NCI-H2196 treated with DMSO at 0.1 percent for 48 hours (cell line): ENCODE results near the gene SPECC1L.

ENCODE experiments used
- DNase-seq: peaks from one replicate; lab custom pipeline; 2025; ENCODE audit not compliant: unreplicated experiment; lab: John Stamatoyannopoulos, UW

The SPECC1L gene

DNA sequence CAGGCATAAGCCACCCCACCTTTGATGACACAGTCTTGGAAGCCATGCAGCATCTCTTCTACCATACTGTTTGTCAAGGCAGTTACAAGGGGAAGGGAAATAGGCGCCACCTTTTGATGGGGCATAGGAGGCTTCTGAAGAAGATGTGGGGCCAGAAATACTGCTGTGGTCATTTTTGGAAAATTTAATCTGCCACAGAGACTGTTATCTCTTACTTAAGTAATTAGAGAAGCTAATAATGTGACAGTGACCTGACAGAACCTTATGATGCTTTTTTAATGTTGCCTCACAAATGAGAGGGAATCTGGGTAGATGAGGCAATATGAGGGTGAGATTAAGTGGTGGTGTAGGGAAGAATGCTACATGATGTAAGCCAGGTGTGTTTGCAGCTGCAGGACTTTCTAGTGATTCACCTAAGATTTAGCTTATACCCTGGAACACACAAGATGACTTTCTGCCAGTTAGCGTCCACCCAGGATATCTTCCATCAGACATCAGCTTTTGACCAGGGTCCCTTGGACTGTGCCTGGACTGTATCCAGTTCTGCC is 122.5 kb downstream of the SPECC1L start:
- DNase-seq, result no peak

DNA sequence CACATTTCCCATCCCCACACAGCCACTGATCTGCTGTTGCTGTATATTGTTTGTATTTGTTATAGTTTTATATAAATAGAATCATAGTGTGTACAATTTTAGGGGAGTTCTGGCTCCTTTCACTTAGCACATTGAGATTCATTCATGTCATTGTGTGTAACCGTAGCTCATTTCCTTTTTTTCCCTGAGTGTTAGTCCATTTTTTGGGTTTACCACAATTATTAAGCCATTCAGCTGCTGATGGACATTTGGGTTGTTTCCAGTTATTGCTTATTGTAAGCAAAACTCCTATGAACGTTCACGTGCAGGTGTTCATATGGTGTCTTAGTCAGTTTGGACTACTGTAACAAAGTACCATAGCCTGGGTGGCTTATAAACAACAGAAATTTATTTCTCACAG is 123.2 kb downstream of the SPECC1L start:
- DNase-seq, result no peak

- no peak for DNase-seq
These were observed 123.6 kb downstream of the SPECC1L start for GRCh38 chr22:24394254-24394653.

DNA sequence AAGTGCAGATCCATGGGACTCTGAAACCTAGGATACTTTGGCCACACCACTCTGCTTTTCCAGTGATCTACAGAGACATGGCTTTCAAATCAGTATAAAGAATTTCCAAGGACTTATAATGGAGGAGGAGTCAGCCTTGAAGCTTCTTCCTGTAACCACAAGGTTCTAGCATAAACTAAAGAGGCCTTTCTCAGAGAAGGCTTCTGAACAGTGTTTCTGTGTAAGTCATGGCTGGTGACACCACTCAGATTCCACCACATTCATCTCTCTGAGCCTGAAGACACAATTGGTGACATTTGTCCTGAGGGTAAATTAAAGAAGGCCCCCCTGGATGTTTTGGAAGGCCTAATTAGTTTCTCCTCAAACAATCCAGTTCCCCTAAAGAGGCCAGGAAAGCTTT is 127.8 kb downstream of the SPECC1L start:
- DNase-seq, result no peak

GRCh38 chr22:24400034-24400725 is 129.5 kb downstream of the SPECC1L start:
- no peak for DNase-seq

DNA sequence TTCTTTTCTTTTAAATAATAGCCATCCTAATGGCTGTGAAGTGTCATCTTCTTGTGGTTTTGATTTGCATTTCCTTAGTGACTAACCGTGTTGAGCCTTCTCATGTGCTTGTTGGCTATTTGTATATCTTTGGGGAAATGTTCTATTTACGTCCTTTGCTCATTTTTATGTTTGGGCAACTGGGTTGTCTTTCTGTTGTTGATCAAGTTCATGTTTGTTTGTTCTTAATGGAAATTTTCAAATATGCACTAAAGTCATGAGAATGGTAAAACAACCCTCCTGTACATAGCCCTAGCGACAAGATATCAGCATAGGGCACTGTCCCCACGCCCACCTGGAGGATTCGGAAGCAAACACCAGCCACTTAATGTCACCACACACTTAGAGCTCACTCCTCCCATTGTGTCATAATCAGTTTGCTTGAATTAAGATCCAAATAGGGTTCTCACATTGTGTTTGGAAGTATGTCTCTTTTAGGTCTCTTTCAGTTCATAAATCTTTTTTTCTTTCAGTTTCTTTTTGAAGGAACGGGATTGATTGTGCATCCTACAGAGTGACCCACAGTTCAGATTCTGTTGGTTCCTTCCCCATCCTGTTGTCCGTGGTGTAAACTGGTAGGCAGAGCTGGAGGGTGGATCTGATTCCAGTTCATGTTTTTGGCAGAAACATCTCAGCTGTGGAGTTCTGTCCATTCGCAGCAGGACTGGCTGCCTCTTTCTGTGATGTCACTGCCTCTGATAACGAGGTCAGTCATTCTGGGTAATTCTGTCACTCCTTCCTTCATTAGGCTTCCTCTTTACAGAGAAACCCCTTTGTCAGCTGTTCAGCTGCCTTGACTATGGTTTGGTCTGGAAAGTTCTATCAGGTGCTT is 130.3 kb downstream of the SPECC1L start:
- no peak for DNase-seq

DNA sequence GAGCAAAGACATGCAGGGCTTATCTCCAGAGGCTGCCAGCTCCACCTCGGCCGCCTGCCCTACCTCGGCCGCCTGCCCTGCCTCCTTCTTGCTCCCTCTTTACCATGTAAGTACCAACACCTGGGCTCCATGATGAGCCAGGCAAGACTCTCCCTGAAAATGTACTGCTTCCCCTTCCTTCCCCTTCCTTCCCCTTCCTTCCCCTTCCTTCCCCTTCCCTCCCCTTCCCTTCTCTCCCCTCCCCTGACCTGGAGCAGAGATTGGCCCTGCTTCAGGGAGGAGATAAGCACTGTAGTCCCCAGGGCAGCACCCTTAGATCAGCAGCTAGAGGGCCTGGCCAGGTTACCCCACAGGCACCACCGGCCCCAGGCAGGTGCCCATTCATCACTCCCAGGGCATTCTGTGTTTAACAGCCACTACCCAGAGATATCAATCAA is 131.3 kb downstream of the SPECC1L start:
- DNase-seq, result no peak

DNA sequence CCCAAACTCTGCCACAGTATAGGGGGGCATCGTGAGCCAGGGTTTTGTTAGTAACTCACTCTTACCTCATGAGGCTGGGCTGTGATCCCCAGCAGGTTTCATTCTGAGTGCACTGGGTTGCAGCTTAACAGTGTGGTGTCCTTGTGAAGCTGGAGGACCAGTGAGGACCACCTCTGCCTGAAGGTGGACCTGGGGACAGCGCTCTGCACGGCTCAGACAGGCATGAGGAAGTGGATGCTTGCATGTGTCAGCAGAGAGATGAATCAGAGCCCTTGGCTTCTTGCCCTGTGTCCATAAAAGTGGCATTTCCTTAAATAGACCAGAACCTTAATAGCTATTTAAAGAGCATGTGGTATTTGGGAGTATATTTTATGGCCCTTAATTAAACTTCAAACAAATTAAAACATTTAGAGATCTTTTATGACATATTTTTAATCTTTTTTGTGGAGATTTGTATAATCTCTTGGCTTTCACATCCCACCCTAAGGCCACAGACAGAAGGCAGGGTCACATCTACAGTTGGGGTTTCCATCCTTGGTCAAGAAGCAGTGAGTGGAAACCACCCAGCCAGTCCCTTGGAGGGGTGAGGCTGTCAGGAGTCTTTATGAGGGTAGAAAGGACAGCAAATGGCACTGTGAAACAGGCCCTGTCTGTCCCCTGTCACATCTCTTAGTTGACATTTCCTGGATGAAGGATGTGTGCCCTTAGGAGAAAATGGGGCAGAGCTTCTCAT is 132.0 kb downstream of the SPECC1L start:
- DNase-seq, result no peak

GRCh38 chr22:24403346-24403745 is 132.7 kb downstream of the SPECC1L start:
- DNase-seq, result no peak

DNA sequence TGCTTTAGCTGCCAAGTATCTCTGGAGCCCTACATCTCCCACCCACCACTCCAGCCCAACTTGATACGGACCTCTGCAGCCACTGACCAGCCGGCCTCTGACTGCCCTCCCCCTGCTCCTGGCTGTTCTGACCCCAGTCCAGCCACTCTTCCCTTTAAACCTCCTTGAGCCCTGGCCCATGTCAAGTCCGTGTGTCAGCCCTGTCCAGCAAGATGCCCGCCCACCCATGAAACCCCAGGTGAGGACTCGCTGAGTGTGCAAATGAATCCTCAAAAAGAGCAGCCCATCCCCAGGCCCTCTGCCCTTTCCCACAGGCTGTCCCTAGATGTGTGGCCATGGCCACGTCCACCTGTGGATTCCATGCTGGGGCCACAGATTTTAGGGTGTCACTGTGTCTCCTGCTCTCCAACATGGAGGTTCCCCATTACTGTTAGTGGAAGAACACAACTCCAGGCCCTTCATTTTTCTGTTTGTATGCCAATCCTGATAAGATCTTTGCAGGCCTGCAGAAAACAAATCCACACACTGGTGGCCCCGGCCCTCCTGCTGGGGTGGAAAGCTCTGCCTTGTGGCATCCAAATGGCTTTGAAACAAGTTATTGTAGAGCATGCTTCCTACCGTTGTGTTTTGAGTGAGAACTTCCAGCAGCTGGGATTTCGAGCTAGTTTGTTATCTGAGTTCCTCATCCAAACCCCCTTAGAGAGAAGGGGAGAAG is 134.1 kb downstream of the SPECC1L start:
- no peak for DNase-seq

DNA sequence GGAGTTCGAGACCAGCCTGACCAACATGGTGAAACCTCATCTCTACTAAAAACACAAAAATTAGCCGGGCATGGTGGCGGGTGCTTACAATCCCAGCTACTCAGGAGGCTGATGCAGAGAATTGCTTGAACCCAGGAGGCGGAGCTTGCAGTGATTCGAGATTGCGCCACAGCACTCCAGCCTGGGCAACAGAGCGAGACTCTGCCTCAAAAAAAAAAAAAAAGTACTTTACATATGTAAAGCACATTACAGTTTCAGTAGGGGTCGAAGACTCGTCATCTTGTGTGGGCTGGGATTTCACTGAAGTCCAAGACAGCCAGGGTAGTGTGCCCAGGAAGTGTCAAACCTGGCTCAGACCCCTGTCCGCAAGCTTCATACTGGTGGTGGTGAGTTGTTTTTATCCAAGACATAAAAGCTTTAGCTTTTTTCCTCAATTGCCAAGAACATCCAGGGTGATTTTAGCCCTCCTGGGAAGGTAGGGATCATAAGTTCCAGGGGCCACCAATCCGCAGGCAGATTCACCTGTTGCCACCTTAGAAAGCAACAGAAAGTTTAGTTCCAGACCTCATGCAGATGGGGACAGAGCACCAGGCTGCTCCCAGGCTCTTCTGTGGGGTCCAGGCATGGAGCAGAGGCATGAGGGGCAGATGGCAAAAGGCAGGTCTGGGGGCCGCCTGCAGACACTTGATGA is 135.1 kb downstream of the SPECC1L start:
- no peak for DNase-seq

GRCh38 chr22:24406322-24407277 is 136.0 kb downstream of the SPECC1L start:
- no peak for DNase-seq

- no peak for DNase-seq
These were observed 136.6 kb downstream of the SPECC1L start for GRCh38 chr22:24407278-24407665.

DNA sequence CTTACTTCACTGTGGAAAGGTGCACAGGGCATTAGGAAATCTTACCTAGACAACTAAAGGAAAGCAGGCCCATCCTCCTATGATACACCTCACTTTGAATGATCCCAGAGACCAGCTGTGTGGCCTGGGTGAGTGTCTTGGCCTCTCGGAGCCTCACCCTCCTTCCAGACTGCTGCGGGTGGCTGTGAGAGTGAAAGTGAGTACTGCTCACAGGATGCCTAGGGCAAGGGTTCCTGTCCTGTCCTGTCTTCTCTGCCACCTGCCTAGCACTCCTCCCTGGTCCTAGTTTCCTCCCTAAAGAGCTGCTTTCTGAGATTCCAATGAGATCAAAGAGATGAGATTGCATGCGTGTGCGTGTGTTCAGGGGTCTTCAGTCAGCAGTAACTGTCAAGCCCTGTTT is 137.3 kb downstream of the SPECC1L start:
- DNase-seq, result no peak

DNA sequence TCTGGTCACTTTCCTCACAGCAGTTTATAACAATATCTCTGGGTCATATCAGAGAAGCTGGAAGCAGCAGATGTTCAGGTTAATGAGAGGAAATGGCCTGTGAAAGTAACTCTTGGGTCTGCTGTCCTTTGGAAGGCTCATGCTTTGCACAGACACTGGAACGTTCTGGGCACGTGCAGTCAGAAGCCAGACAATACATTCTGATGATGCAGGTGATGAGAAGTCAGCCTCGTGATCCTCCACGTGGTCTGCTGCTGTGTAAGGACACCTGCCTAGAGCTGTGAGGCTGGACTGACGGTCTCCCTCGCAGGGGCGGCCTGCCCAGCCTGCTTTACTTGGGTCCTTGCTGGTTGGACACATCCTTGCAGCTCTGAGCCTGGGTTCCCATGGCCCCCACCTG is 138.0 kb downstream of the SPECC1L start:
- peak; percentile 43 for DNase-seq

DNA sequence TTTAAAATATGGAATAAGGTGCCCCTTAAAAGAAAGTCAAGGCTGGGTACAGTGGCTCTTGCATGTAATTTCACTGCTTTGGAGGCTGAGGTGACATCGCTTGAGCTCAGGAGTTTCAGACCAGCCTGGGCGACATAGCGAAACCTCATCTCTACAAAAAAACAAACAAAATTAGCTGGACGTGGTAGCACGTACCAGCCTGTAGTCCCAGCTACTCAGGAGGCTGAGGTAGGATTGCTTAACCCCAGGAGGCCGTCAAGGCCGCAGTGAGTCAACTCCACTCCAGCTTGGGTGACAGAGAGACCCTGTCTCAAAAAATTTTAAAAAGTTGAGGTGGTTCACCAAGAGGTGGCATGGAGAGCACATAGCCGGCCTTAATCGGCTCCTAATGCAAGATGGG is 139.1 kb downstream of the SPECC1L start:
- DNase-seq, result no peak

DNA sequence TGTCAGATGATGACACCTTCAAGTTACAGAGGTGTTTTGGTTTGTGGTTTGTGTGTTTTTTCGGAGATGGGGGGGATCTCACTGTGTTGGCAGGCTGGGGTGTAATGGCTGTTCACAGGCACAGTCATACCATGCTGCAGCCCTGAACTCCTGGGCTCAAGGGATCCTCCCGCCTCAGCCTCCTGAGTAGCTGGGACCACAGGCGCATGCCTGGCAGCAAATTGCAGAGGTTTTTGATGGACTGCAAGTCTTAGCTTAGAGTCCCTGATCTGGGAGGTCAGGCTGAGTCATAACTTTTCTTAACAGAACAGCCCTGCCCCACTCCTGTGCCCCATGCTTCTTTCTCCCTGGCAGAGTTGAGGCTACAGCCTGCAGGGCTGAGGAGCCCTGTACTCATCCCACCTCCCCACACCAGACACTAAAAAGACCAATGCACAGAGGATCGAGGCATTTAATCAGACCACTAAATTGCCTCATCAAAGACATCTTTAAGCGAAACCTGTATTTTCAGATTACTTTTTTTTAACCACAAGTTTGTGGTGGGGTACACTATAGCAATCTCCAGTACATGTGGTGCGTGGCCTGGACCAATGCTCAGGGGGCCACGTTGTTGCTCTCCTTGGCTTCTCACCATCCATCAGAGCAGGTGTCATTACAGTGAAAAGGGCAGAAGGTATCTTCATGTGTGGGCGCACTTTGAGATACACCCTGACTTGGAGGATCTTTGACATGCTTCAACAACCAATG is 139.7 kb downstream of the SPECC1L start:
- no peak for DNase-seq

DNA sequence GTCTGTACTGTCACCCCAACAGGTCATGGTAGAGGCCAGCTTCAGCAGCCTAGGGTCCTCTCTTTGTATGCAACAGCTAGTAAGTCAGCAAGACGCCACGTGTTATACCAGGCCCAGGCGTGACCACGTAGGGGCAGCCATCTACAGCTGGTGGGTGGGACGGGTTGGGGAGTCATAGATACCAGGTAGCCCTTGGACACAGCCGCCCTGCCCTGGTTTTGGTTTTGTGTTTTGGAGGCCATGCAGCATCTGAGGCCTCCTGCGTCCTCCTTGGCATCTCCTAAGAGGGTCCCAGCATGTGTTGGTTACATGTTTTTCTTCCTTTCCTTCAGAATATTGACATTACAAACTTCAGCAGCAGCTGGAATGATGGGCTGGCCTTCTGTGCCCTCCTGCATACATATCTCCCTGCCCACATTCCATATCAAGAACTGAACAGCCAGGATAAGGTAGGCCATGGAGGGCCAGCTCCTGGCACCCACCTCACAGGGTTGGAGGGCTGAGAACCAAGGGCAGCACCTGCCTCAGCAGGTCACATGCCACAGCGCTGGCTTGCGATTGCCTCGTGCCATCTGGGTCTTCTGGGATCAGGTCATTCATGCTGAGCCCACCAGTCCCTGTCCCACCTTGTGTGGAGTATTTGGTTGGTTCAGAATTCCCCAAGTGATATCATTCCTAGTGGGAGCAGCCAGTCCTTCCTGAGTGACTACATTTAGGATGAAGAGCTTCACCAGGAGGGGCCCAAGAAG is 140.8 kb downstream of the SPECC1L start:
- DNase-seq, result no peak
